OCI-LY1 (cell line): Measurements from ENCODE around the gene NDUFB6.
"Not testable (repeated sequence)": the region's sequence is repeated elsewhere in the genome, so short reads cannot be mapped to it uniquely, and the experiment has no call there.

Source experiments
- H2AFZ ChIP-seq: fragments of 200-600 bp; sonication (generic), shearing (Covaris generic); 2 replicates; pipeline ENCODE4 v1.6.0; 2014; ENCODE audit warnings: antibody characterized with exemption, mild to moderate bottlenecking, low read length
- H3F3A ChIP-seq: fragments of 200-600 bp; sonication (generic), shearing (Covaris generic); 2 replicates; pipeline ENCODE4 v1.6.0; 2014; ENCODE audit warnings: mild to moderate bottlenecking, antibody characterized with exemption, low read length, moderate library complexity; ENCODE audit not compliant: insufficient read depth
- H3K27ac ChIP-seq: fragments of 200-600 bp; sonication (generic); 2 replicates; pipeline ENCODE4 v1.5.1; 2014; ENCODE audit warnings: low read length, mixed run types, mild to moderate bottlenecking, low read depth; ENCODE audit not compliant: poor library complexity, severe bottlenecking
- H3K27me3 ChIP-seq: fragments of 200-600 bp; sonication (generic); 2 replicates; pipeline ENCODE4 v1.6.0; 2014; ENCODE audit warnings: antibody characterized with exemption, mild to moderate bottlenecking, low read length, moderate library complexity; ENCODE audit not compliant: insufficient read depth
- H3K36me3 ChIP-seq: fragments of 200-600 bp; sonication (generic); 2 replicates; pipeline ENCODE4 v1.6.1; 2014; ENCODE audit warnings: mild to moderate bottlenecking, antibody characterized with exemption, low read length, moderate library complexity, mixed read lengths; ENCODE audit not compliant: insufficient read depth
- H3K4me1 ChIP-seq: fragments of 200-600 bp; sonication (generic); 2 replicates; pipeline ENCODE4 v1.5.1; 2014; ENCODE audit warnings: mild to moderate bottlenecking, low read length, moderate library complexity; ENCODE audit not compliant: insufficient read depth, severe bottlenecking
- H3K4me2 ChIP-seq: fragments of 200-600 bp; sonication (generic), shearing (Covaris generic); 2 replicates; pipeline ENCODE4 v1.6.1; 2014; ENCODE audit warnings: low read length
- H3K4me3 ChIP-seq: fragments of 200-600 bp; sonication (generic); 2 replicates; pipeline ENCODE4 v1.5.1; 2014; ENCODE audit warnings: low read length, low read depth, mild to moderate bottlenecking, mixed read lengths; ENCODE audit not compliant: poor library complexity, severe bottlenecking
- H3K79me2 ChIP-seq: fragments of 200-600 bp; shearing (Covaris generic); 2 replicates; pipeline ENCODE4 v1.6.1; 2016; ENCODE audit warnings: mixed run types, low read length, mixed read lengths; ENCODE audit not compliant: insufficient read depth
- H3K9ac ChIP-seq: fragments of 200-600 bp; sonication (generic), shearing (Covaris generic); 2 replicates; pipeline ENCODE4 v1.6.1; 2014; ENCODE audit warnings: mild to moderate bottlenecking, low read length, mixed read lengths
- H3K9me2 ChIP-seq: fragments of 200-600 bp; sonication (generic), shearing (Covaris generic); 2 replicates; pipeline ENCODE4 v1.6.1; 2014; ENCODE audit warnings: low read depth, mild to moderate bottlenecking, low read length, mixed read lengths
- H3K9me3 ChIP-seq: fragments of 200-600 bp; shearing (Covaris generic); 2 replicates; pipeline ENCODE4 v1.6.1; 2014; ENCODE audit warnings: low read length, mixed read lengths
- H4K20me1 ChIP-seq: fragments of 200-600 bp; sonication (generic), shearing (Covaris generic); 2 replicates; pipeline ENCODE4 v1.6.0; 2016; ENCODE audit warnings: mild to moderate bottlenecking, low read length; ENCODE audit not compliant: insufficient read depth
- CTCF ChIP-seq: fragments of 200-600 bp; sonication (generic), shearing (Covaris generic); IDR thresholded peaks from 2 replicates; pipeline ENCODE4 v1.5.1; 2017; ENCODE audit warnings: mild to moderate bottlenecking, antibody characterized with exemption, low read length, moderate library complexity, mixed read lengths
- EZH2 ChIP-seq: fragments of 200-600 bp; sonication (generic), shearing (Covaris generic); IDR thresholded peaks from 2 replicates; pipeline ENCODE4 v1.8.0; 2017; ENCODE audit warnings: borderline replicate concordance, mixed run types, mild to moderate bottlenecking, antibody characterized with exemption, low read length, moderate library complexity, mixed read lengths

NDUFB6 gene

GRCh38 chr9:32524892-32525708 lies 47.9 kb downstream of the NDUFB6 start:
- H3K36me3 ChIP-seq = no peaks in the 10 kb centered on the region
- H3K9me3 ChIP-seq = peaks cover 4% of the 10 kb centered on the region
- H3K4me1 ChIP-seq = peaks cover 17% of the 10 kb centered on the region
- H3K9ac ChIP-seq = peak overlapping the region; percentile 73
- TF ChIP-seq EZH2 (no peak), CTCF (no peak)
- no peaks in the 10 kb centered on the region for H3K9me2 ChIP-seq
- peak overlapping the region; percentile 65 for H3K4me3 ChIP-seq
- no peaks in the 10 kb centered on the region for H3K79me2 ChIP-seq
- H3K27me3 ChIP-seq = no peaks in the 10 kb centered on the region
- H3F3A ChIP-seq = no peaks in the 10 kb centered on the region
- peak overlapping the region; percentile 94 for H3K4me2 ChIP-seq
- 0 out of 2 replicates have a peak overlapping the region, but pooled peaks have one; percentile 81 for H2AFZ ChIP-seq
- H4K20me1 ChIP-seq = no peaks in the 10 kb centered on the region
- peak overlapping the region; percentile 4 for H3K27ac ChIP-seq

GRCh38 chr9:32524558-32524891 lies 48.4 kb downstream of the NDUFB6 start:
- not testable (repeated sequence) for H3K9me3 ChIP-seq, H3K79me2 ChIP-seq, H3F3A ChIP-seq, H3K9ac ChIP-seq, H3K36me3 ChIP-seq, H3K4me2 ChIP-seq, H2AFZ ChIP-seq, H4K20me1 ChIP-seq, H3K27me3 ChIP-seq, H3K27ac ChIP-seq, H3K9me2 ChIP-seq, H3K4me3 ChIP-seq
- peaks cover 17% of the 10 kb centered on the region for H3K4me1 ChIP-seq

GRCh38 chr9:32523910-32524309 lies 49.0 kb downstream of the NDUFB6 start:
- Histone ChIP-seq H3K36me3 (no peaks in the 10 kb centered on the region), H3K4me2 (no peak overlapping the region), H3K79me2 (no peaks in the 10 kb centered on the region), H3K9ac (no peak overlapping the region), H3K4me3 (no peak overlapping the region), H4K20me1 (no peaks in the 10 kb centered on the region), H3K27ac (no peak overlapping the region), H3K4me1 (peaks cover 17% of the 10 kb centered on the region), H3K27me3 (no peaks in the 10 kb centered on the region), H2AFZ (no peak overlapping the region), H3F3A (no peaks in the 10 kb centered on the region), H3K9me2 (no peaks in the 10 kb centered on the region), H3K9me3 (peaks cover 10% of the 10 kb centered on the region)
- TF ChIP-seq EZH2 (no peak), CTCF (no peak)

GRCh38 chr9:32518276-32518675 lies 54.7 kb downstream of the NDUFB6 start:
- H3K4me1 ChIP-seq = no peaks in the 10 kb centered on the region
- no peaks in the 10 kb centered on the region for H3F3A ChIP-seq
- no peak overlapping the region for H3K9ac ChIP-seq
- H3K36me3 ChIP-seq = no peaks in the 10 kb centered on the region
- no peak overlapping the region for H3K4me2 ChIP-seq
- H3K4me3 ChIP-seq = no peak overlapping the region
- H4K20me1 ChIP-seq = no peaks in the 10 kb centered on the region
- TF ChIP-seq CTCF (no peak), EZH2 (no peak)
- no peaks in the 10 kb centered on the region for H3K27me3 ChIP-seq
- H3K9me3 ChIP-seq = peaks cover 27% of the 10 kb centered on the region
- H3K79me2 ChIP-seq = no peaks in the 10 kb centered on the region
- no peak overlapping the region for H2AFZ ChIP-seq
- no peak overlapping the region for H3K27ac ChIP-seq
- H3K9me2 ChIP-seq = no peaks in the 10 kb centered on the region
